ENCODE measurements around the gene CIAPIN1.
"Not testable (repeated sequence)": the region's sequence is repeated elsewhere in the genome, so short reads cannot be mapped to it uniquely, and the experiment has no call there.

CIAPIN1 gene

GRCh38 chr16:57452021-57452420, 4.8 kb upstream of the CIAPIN1 start:
- DNase-seq (ENCODE audit: extremely low read depth, low read depth), result no peak
- TF ChIP-seq, protein P1, sequence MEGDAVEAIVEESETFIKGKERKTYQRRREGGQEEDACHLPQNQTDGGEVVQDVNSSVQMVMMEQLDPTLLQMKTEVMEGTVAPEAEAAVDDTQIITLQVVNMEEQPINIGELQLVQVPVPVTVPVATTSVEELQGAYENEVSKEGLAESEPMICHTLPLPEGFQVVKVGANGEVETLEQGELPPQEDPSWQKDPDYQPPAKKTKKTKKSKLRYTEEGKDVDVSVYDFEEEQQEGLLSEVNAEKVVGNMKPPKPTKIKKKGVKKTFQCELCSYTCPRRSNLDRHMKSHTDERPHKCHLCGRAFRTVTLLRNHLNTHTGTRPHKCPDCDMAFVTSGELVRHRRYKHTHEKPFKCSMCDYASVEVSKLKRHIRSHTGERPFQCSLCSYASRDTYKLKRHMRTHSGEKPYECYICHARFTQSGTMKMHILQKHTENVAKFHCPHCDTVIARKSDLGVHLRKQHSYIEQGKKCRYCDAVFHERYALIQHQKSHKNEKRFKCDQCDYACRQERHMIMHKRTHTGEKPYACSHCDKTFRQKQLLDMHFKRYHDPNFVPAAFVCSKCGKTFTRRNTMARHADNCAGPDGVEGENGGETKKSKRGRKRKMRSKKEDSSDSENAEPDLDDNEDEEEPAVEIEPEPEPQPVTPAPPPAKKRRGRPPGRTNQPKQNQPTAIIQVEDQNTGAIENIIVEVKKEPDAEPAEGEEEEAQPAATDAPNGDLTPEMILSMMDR (IDR thresholded peaks at IDR 0.05; ENCODE audit: low read depth, low read length), result no peak

- DNase-seq (ENCODE audit: extremely low read depth, low read depth), result no peak
- TF ChIP-seq, protein P1 (IDR thresholded peaks at IDR 0.05; ENCODE audit: low read depth, low read length), result no peak
These were observed 527 bp downstream of the CIAPIN1 start for GRCh38 chr16:57446531-57447185.

DNA sequence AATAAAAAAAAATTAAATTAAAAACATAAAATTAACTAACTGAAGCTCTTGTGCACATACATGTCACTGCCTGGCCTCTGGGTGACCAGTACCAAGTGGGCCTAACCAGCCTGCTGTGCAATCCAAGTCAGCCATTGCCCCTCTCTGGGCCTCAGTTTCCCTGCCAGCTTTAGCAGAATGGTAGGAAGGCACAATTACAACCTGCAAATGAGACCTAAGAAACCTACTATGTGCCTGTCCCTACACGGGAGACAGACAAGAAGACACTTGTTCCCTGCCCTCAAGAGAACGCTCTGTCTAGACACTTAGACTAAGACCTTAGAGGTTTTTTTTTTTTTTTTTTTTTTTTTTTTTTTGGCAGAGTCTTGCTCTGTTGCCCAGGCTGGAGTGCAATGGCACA, 1.7 kb downstream of the CIAPIN1 start:
- TF ChIP-seq, protein P1 (IDR thresholded peaks at IDR 0.05; ENCODE audit: low read depth, low read length), result no peak
- DNase-seq (ENCODE audit: extremely low read depth, low read depth), result no peak

DNA sequence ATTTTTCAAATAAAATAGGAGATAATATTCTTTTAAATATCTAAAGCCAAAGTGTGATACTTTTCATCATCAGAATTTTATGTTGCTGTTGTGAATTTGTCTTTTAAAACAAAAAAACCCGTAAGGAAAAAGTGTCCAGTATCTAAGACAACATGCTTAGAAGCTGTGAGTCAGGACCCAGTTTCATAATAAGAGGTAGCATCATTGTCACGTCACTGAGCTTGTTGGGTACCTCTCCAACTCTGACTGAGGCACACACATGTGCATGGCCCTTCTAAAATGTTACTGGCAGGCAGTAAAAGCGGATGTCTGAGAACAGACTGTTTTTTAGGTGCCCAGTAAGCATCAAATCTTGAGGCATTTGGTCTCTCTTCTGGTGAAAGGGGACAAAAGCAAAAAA, 2.5 kb downstream of the CIAPIN1 start:
- DNase-seq (ENCODE audit: extremely low read depth, low read depth), result no peak
- TF ChIP-seq, protein P1 (IDR thresholded peaks at IDR 0.05; ENCODE audit: low read depth, low read length), result no peak

DNA sequence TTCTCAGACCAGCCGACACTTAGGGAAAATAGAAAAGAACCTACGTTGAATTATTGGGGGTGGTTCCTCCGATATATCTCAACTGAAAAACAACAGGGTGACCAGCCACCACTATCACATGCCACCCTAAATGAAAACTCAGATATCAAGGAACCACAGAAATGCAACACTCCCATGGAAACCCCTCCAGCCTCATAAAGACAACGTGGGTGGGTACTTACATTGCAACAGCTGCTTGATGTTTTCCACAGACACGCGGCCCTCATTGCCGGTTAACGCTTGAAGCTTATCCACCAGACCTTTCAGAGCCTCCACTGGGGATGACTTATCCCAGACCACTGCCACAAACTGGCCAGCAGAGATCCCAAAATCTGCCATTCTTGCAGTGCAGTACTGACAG, 6.6 kb downstream of the CIAPIN1 start:
- not testable (repeated sequence) for DNase-seq (ENCODE audit: extremely low read depth, low read depth)

- DNase-seq (ENCODE audit: extremely low read depth, low read depth), result not testable (repeated sequence)
These were observed 7.2 kb downstream of the CIAPIN1 start for GRCh38 chr16:57439947-57440346.

GRCh38 chr16:57435838-57436237, 11.3 kb downstream of the CIAPIN1 start:
- TF ChIP-seq, protein P1 (IDR thresholded peaks at IDR 0.05; ENCODE audit: low read depth, low read length), result no peak
- DNase-seq (ENCODE audit: extremely low read depth, low read depth), result no peak

DNA sequence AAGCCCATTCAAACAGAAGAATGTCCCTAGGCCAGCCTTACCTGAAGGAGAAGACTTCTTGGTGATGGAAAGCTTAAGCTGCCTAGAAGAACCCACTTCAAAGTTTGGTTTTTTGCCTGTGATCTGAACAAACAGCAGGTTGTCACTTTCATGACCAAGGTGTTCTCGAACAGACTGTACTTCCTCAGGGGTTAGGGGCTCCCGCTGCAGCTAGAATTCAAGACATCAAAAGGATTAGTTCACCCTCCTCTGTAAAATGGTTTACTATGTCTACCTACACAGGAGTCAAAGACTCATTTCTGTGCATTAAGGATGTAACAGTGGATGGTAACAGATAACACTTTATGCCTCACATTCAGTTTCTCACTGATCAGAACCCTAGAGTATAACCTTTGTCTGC, 13.2 kb downstream of the CIAPIN1 start:
- DNase-seq (ENCODE audit: extremely low read depth, low read depth), result no peak
- TF ChIP-seq, protein P1 (IDR thresholded peaks at IDR 0.05; ENCODE audit: low read depth, low read length), result no peak

Measured in AG09319 (cell line).